Suprapubic skin (tissue), 4 donors: ENCODE measurements around the gene PPP1R15B. TPM values are rescaled to one million over a fixed set of nuclear protein-coding genes. Genes with fewer than 3 reads are reported as not detected.

Source experiments
- DNase-seq, 2 donors: peaks; one replicate each; pipeline ENCODE4 v3.0.0-alpha.2; 2019; ENCODE audit warnings: low spot score in 2 of 2
- H3K27ac ChIP-seq: fragments of 200-600 bp; sonication (generic); one replicate; pipeline ENCODE4 v1.5.1; 2019
- H3K27me3 ChIP-seq: fragments of 200-600 bp; sonication (generic); one replicate; pipeline ENCODE4 v1.5.1; 2019
- H3K36me3 ChIP-seq: fragments of 200-600 bp; sonication (generic); one replicate; pipeline ENCODE4 v1.5.1; 2019
- H3K4me1 ChIP-seq: fragments of 200-600 bp; sonication (generic); one replicate; pipeline ENCODE4 v1.5.1; 2019
- H3K4me3 ChIP-seq: fragments of 200-600 bp; sonication (generic); one replicate; pipeline ENCODE4 v1.5.1; 2019; ENCODE audit warnings: mild to moderate bottlenecking
- H3K9me3 ChIP-seq: fragments of 200-600 bp; sonication (generic); one replicate; pipeline ENCODE4 v1.5.1; 2019
- EP300 ChIP-seq: sonication (generic); formaldehyde crosslinking; IDR thresholded peaks from one replicate; pipeline ENCODE4 v1.6.1; 2017; ENCODE audit warnings: antibody characterized with exemption
- POLR2A ChIP-seq, 2 donors: fragments of 450-650 bp; IDR thresholded peaks; one replicate each; pipeline ENCODE4 v1.6.1; 2017; ENCODE audit warnings: antibody characterized with exemption in 2 of 2, mild to moderate bottlenecking in 2 of 2, moderate library complexity in 2 of 2
- POLR2AphosphoS5 ChIP-seq, 3 donors: sonication (generic); formaldehyde crosslinking; IDR thresholded peaks; one replicate each; pipeline ENCODE4 v1.6.1; 2017; ENCODE audit warnings: antibody characterized with exemption in 3 of 3
- WGBS: methylation state at CpG from one replicate; pipeline ENCODE4 v1.1.5; 2018; 5-methylcytosine and 5-hydroxymethylcytosine counted together
- total RNA-seq, 4 donors: library from RNA; depleted of rRNA; stranded (reverse); fragments of >200 nt; gene quantifications; one replicate each; pipeline ENCODE4 v1.1.0, GENCODE V29; 2016
- TF ChIP-seq, protein P1 (sequence below), 2 donors: fragments of 200-600 bp in 1 of 2; fragments of 450-650 bp in 1 of 2; sonication (generic) in 1 of 2; IDR thresholded peaks; one replicate each; pipeline ENCODE4 v1.5.1; 2016 to 2019; ENCODE audit warnings: antibody characterized with exemption in 2 of 2, mild to moderate bottlenecking in 1 of 2, moderate library complexity in 1 of 2

Gene PPP1R15B
- total RNA-seq, 4 donors from 2014 or later, result 51.2 to 66.4 (median 56.7) TPM

DNA sequence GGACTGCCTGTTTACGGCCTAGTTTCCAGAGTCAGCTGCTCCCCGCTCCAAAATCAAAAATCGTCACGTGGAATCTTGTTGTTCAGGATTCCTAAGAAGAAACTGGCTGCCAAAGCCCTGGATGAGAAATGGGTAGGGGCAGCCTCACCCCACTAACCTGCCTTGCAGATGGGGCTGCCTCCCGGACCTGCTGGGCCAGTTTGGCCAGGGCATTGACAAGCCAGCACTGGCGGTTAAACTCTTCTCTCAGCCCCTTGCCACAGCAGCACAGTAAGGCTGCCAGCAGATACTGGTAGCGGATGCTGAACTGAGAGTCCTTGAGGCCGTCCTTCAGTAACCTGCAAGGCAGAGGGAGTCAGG is 31.6 kb upstream of the PPP1R15B start:
- DNase-seq, result no peak
- peaks cover 67% of the 10 kb centered on the region for H3K4me1 ChIP-seq
- WGBS, result 47% methylated on average over 7 of the region's 8 CpGs

GRCh38 chr1:204442376-204443259 is 31.0 kb upstream of the PPP1R15B start:
- peaks cover 73% of the 10 kb centered on the region for H3K4me1 ChIP-seq
- peaks cover 54% of the 10 kb centered on the region for H3K36me3 ChIP-seq
- DNase-seq, result no peak
- peak overlapping the region; percentile 83 for H3K27ac ChIP-seq
- TF ChIP-seq EP300, result no peak
- TF ChIP-seq POLR2A (IDR thresholded peaks at IDR 0.05), result no peak
- TF ChIP-seq, protein P1, sequence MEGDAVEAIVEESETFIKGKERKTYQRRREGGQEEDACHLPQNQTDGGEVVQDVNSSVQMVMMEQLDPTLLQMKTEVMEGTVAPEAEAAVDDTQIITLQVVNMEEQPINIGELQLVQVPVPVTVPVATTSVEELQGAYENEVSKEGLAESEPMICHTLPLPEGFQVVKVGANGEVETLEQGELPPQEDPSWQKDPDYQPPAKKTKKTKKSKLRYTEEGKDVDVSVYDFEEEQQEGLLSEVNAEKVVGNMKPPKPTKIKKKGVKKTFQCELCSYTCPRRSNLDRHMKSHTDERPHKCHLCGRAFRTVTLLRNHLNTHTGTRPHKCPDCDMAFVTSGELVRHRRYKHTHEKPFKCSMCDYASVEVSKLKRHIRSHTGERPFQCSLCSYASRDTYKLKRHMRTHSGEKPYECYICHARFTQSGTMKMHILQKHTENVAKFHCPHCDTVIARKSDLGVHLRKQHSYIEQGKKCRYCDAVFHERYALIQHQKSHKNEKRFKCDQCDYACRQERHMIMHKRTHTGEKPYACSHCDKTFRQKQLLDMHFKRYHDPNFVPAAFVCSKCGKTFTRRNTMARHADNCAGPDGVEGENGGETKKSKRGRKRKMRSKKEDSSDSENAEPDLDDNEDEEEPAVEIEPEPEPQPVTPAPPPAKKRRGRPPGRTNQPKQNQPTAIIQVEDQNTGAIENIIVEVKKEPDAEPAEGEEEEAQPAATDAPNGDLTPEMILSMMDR (IDR thresholded peaks at IDR 0.05), result no peak
- no peak for TF ChIP-seq POLR2AphosphoS5 (IDR thresholded peaks at IDR 0.05)
- WGBS, result 81% methylated on average over 13 of the region's 13 CpGs
- no peaks in the 10 kb centered on the region for H3K9me3 ChIP-seq
- no peak overlapping the region for H3K4me3 ChIP-seq
- H3K27me3 ChIP-seq, result no peaks in the 10 kb centered on the region

More for the DNA sequence above, 31.6 kb upstream of the PPP1R15B start:
- Histone ChIP-seq H3K4me3 (no peak overlapping the region), H3K27ac (peak overlapping the region; percentile 88), H3K27me3 (no peaks in the 10 kb centered on the region), H3K36me3 (peaks cover 58% of the 10 kb centered on the region), H3K9me3 (no peaks in the 10 kb centered on the region)
- TF ChIP-seq EP300, result no peak
- peak; percentile 16 to 83 (median 73) for TF ChIP-seq POLR2AphosphoS5 (IDR thresholded peaks at IDR 0.05)
- TF ChIP-seq, protein P1 (IDR thresholded peaks at IDR 0.05), result no peak
- no peak for TF ChIP-seq POLR2A (IDR thresholded peaks at IDR 0.05)

DNA sequence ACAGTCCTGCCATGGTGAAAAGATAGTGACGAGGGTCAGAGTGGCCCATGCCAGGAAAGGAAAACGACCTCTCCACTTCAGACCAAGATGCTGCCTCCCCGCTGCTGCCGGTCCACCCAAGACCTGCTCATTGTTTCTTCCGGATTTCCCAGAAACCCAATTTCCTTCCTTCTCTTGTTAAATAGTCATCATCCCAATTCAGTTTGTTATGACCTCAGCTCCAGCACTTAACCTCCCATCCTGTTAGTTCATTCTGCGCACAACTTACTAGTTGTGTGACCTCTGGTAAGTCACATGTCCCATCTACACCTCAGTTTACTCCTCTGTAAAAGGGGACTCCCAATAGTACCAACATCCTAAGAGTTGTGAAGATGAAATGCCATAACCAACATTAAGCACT is 29.9 kb upstream of the PPP1R15B start:
- H3K27ac ChIP-seq, result peak overlapping the region; percentile 83
- peaks cover 47% of the 10 kb centered on the region for H3K36me3 ChIP-seq
- H3K4me3 ChIP-seq, result no peak overlapping the region
- no peaks in the 10 kb centered on the region for H3K9me3 ChIP-seq
- H3K4me1 ChIP-seq, result peaks cover 80% of the 10 kb centered on the region
- no peaks in the 10 kb centered on the region for H3K27me3 ChIP-seq
- DNase-seq, result no peak
- WGBS, result 76% methylated on average over 6 of the region's 6 CpGs
- TF ChIP-seq EP300, result no peak
- no peak for TF ChIP-seq POLR2A (IDR thresholded peaks at IDR 0.05)
- TF ChIP-seq, protein P1 (IDR thresholded peaks at IDR 0.05), result no peak
- TF ChIP-seq POLR2AphosphoS5 (IDR thresholded peaks at IDR 0.05), result no peak

- WGBS, result 83% methylated on average over 13 of the region's 13 CpGs
- H3K36me3 ChIP-seq, result peaks cover 43% of the 10 kb centered on the region
- H3K27ac ChIP-seq, result peak overlapping the region; percentile 23
- TF ChIP-seq POLR2A (IDR thresholded peaks at IDR 0.05), result no peak
- TF ChIP-seq, protein P1 (IDR thresholded peaks at IDR 0.05), result no peak
- no peak for TF ChIP-seq POLR2AphosphoS5 (IDR thresholded peaks at IDR 0.05)
- TF ChIP-seq EP300, result no peak
- no peak overlapping the region for H3K4me3 ChIP-seq
- no peaks in the 10 kb centered on the region for H3K9me3 ChIP-seq
- DNase-seq, result no peak
- H3K27me3 ChIP-seq, result no peaks in the 10 kb centered on the region
- H3K4me1 ChIP-seq, result peaks cover 89% of the 10 kb centered on the region
Observed at GRCh38 chr1:204439621-204440375, 28.2 kb upstream of the PPP1R15B start.

DNA sequence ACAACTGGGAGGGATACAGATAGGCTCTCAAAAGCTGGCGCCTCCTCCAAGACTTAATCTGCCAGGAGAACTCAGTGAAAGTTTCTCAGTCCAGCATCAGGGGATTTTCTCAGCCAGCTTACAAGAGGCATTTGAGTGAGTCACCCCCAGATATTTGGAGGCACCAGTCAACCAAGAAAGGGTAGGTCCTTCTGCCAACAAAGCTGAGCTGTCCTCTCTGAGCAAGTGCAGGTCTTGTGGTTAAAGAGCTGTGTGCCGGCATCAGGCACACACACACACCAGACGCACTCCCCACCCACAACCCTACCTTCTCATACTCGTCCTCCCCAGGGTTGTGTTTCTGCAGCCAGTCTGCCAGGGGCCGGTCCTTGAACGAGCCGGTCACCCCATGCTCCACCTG is 27.0 kb upstream of the PPP1R15B start:
- Histone ChIP-seq H3K36me3 (peaks cover 49% of the 10 kb centered on the region), H3K27ac (peak overlapping the region; percentile 75), H3K9me3 (no peaks in the 10 kb centered on the region), H3K4me3 (no peak overlapping the region), H3K4me1 (peaks cover 78% of the 10 kb centered on the region), H3K27me3 (no peaks in the 10 kb centered on the region)
- TF ChIP-seq POLR2A (IDR thresholded peaks at IDR 0.05), result no peak
- peak in 1 of 3 donors; percentile 27 for TF ChIP-seq POLR2AphosphoS5 (IDR thresholded peaks at IDR 0.05)
- no peak for DNase-seq
- 29% methylated on average over 7 of the region's 7 CpGs for WGBS
